ENCODE data around the gene AK4.
"Not testable (repeated sequence)": the region's sequence is repeated elsewhere in the genome, so short reads cannot be mapped to it uniquely, and the experiment has no call there.

The AK4 gene

GRCh38 chr1:65231718-65232330, 83.8 kb downstream of the AK4 start:
- TF ChIP-seq, protein P1, sequence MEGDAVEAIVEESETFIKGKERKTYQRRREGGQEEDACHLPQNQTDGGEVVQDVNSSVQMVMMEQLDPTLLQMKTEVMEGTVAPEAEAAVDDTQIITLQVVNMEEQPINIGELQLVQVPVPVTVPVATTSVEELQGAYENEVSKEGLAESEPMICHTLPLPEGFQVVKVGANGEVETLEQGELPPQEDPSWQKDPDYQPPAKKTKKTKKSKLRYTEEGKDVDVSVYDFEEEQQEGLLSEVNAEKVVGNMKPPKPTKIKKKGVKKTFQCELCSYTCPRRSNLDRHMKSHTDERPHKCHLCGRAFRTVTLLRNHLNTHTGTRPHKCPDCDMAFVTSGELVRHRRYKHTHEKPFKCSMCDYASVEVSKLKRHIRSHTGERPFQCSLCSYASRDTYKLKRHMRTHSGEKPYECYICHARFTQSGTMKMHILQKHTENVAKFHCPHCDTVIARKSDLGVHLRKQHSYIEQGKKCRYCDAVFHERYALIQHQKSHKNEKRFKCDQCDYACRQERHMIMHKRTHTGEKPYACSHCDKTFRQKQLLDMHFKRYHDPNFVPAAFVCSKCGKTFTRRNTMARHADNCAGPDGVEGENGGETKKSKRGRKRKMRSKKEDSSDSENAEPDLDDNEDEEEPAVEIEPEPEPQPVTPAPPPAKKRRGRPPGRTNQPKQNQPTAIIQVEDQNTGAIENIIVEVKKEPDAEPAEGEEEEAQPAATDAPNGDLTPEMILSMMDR (IDR thresholded peaks at IDR 0.05; ENCODE audit: borderline replicate concordance, control extremely low read depth, extremely low read depth, insufficient read depth, missing control alignments) = no peak
- in situ Hi-C loops (cut with MboI; ENCODE audit: low sequenced_read_pairs, unreplicated experiment) = loop anchor here (10.0 kb wide), 1 partner anchor 463 kb away; no protein-coding TSS in a partner anchor
- no peak for DNase-seq (ENCODE audit: low spot score)

GRCh38 chr1:65232461-65232990, 84.5 kb downstream of the AK4 start:
- TF ChIP-seq, protein P1 (IDR thresholded peaks at IDR 0.05; ENCODE audit: borderline replicate concordance, control extremely low read depth, extremely low read depth, insufficient read depth, missing control alignments) = no peak
- DNase-seq (ENCODE audit: low spot score) = no peak
- in situ Hi-C loops (cut with MboI; ENCODE audit: low sequenced_read_pairs, unreplicated experiment) = loop anchor here (10.0 kb wide), 1 partner anchor 462 kb away; no protein-coding TSS in a partner anchor

DNA sequence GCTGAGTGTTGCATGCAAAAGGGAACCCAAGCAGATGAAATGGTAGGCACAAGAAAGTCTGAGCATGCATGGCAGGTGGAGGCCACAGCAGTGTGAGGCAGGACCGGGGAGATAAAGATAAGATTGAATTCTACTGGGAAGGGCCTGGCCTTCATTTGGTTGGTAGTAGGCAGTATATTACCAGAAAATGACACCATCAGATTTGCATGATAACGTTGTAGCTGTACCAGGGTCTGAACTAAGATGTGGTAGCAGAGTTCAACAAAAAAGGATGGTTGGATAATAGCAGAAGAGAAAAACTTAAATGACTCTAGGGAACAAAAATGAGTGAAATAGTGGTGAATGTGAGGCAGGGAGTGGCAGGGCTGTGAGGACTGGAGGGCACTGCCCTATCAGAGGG, 85.8 kb downstream of the AK4 start:
- TF ChIP-seq, protein P1 (IDR thresholded peaks at IDR 0.05; ENCODE audit: borderline replicate concordance, control extremely low read depth, extremely low read depth, insufficient read depth, missing control alignments) = no peak
- no peak for DNase-seq (ENCODE audit: low spot score)
- in situ Hi-C loops (cut with MboI; ENCODE audit: low sequenced_read_pairs, unreplicated experiment) = loop anchor here (10.0 kb wide), 1 partner anchor 461 kb away; no protein-coding TSS in a partner anchor

- in situ Hi-C loops (cut with MboI; ENCODE audit: low sequenced_read_pairs, unreplicated experiment) = loop anchor here (10.0 kb wide), 1 partner anchor 459 kb away; no protein-coding TSS in a partner anchor
- TF ChIP-seq, protein P1 (IDR thresholded peaks at IDR 0.05; ENCODE audit: borderline replicate concordance, control extremely low read depth, extremely low read depth, insufficient read depth, missing control alignments) = peak; percentile 16
- DNase-seq (ENCODE audit: low spot score) = no peak
Measured at GRCh38 chr1:65235867-65236805, 88.1 kb downstream of the AK4 start.

GRCh38 chr1:65237088-65237487, 89.1 kb downstream of the AK4 start:
- not testable (repeated sequence) for DNase-seq (ENCODE audit: low spot score)
- in situ Hi-C loops (cut with MboI; ENCODE audit: low sequenced_read_pairs, unreplicated experiment) = loop anchor here (10.0 kb wide), 1 partner anchor 458 kb away; no protein-coding TSS in a partner anchor

GRCh38 chr1:65237503-65237902, 89.5 kb downstream of the AK4 start:
- no peak for DNase-seq (ENCODE audit: low spot score)
- TF ChIP-seq, protein P1 (IDR thresholded peaks at IDR 0.05; ENCODE audit: borderline replicate concordance, control extremely low read depth, extremely low read depth, insufficient read depth, missing control alignments) = no peak
- in situ Hi-C loops (cut with MboI; ENCODE audit: low sequenced_read_pairs, unreplicated experiment) = loop anchor here (10.0 kb wide), 1 partner anchor 457 kb away; no protein-coding TSS in a partner anchor
